SU-DHL-6 (cell line): ENCODE measurements around the gene MST1.

ENCODE experiments used
- H2AFZ ChIP-seq: fragments of 200-600 bp; sonication (generic); 2 replicates; pipeline ENCODE4 v1.6.1; 2014; ENCODE audit warnings: low read depth, mild to moderate bottlenecking, moderate library complexity, mixed read lengths, antibody characterized with exemption, low read length; ENCODE audit not compliant: severe bottlenecking
- H3F3A ChIP-seq: fragments of 200-600 bp; shearing (Covaris generic); 2 replicates; pipeline ENCODE4 v1.6.0; 2016; ENCODE audit warnings: antibody characterized with exemption, mild to moderate bottlenecking; ENCODE audit not compliant: insufficient read depth
- H3K27ac ChIP-seq: fragments of 200-600 bp; sonication (generic); 2 replicates; pipeline ENCODE4 v1.5.1; 2016; ENCODE audit warnings: low read depth, mild to moderate bottlenecking, low read length, moderate library complexity, mixed read lengths
- H3K27me3 ChIP-seq: fragments of 200-600 bp; sonication (generic), shearing (Covaris generic); 2 replicates; pipeline ENCODE4 v1.6.0; 2014; ENCODE audit warnings: mild to moderate bottlenecking, low read length
- H3K36me3 ChIP-seq: fragments of 200-600 bp; sonication (generic); 2 replicates; pipeline ENCODE4 v1.6.1; 2014; ENCODE audit warnings: mild to moderate bottlenecking, low read length, mixed read lengths
- H3K4me2 ChIP-seq: fragments of 300-600, 200-600 bp; shearing (Covaris generic), sonication (generic); 2 replicates; pipeline ENCODE4 v1.6.0; 2014; ENCODE audit warnings: low read length, low read depth, mild to moderate bottlenecking; ENCODE audit not compliant: poor library complexity, severe bottlenecking
- H3K4me3 ChIP-seq: fragments of 200-600 bp; sonication (generic); 2 replicates; pipeline ENCODE4 v1.5.1; 2014; ENCODE audit warnings: antibody characterized with exemption, low read length, mild to moderate bottlenecking, mixed read lengths; ENCODE audit not compliant: insufficient read depth, poor library complexity, severe bottlenecking
- H3K79me2 ChIP-seq: fragments of 200-600 bp; sonication (generic); 2 replicates; pipeline ENCODE4 v1.6.1; 2014; ENCODE audit warnings: mild to moderate bottlenecking, low read length, moderate library complexity; ENCODE audit not compliant: insufficient read depth
- H3K9ac ChIP-seq: fragments of 200-600 bp; sonication (generic); 2 replicates; pipeline ENCODE4 v1.7.0; 2014; ENCODE audit warnings: mild to moderate bottlenecking, low read length
- H3K9me2 ChIP-seq: fragments of 200-600 bp; sonication (generic); replicated peaks from 2 replicates; pipeline ENCODE4 v1.6.1; 2014; ENCODE audit warnings: low read length; ENCODE audit not compliant: insufficient read depth
- H3K9me3 ChIP-seq: fragments of 200-600 bp; sonication (generic); 2 replicates; pipeline ENCODE4 v1.6.1; 2014; ENCODE audit warnings: low read length, mixed read lengths; ENCODE audit not compliant: insufficient read depth
- H4K20me1 ChIP-seq: fragments of 200-600 bp; sonication (generic); 2 replicates; pipeline ENCODE4 v1.6.1; 2014; ENCODE audit warnings: low read depth, mild to moderate bottlenecking, antibody characterized with exemption, low read length, moderate library complexity, mixed read lengths
- CTCF ChIP-seq: fragments of 200-600 bp; sonication (generic); IDR thresholded peaks from one replicate; pipeline ENCODE4 v1.5.1; 2017; ENCODE audit warnings: antibody characterized with exemption, mild to moderate bottlenecking, low read length, moderate library complexity; ENCODE audit not compliant: insufficient read depth, poor library complexity, severe bottlenecking
- EZH2phosphoT487 ChIP-seq: fragments of 200-600 bp; sonication (generic), shearing (Covaris generic); conservative IDR thresholded peaks from 2 replicates; pipeline ENCODE4 v1.6.1; 2018; ENCODE audit warnings: mild to moderate bottlenecking, antibody characterized with exemption, low read length, moderate library complexity, mixed read lengths

Gene MST1

GRCh38 chr3:49646236-49646635 is 43.0 kb downstream of the MST1 start:
- Histone ChIP-seq H3K9me2 (no peaks in the 10 kb centered on the region), H2AFZ (no peak overlapping the region), H3F3A (no peaks in the 10 kb centered on the region), H3K36me3 (no peaks in the 10 kb centered on the region), H3K4me3 (no peak overlapping the region), H4K20me1 (no peaks in the 10 kb centered on the region), H3K27ac (no peak overlapping the region), H3K27me3 (no peaks in the 10 kb centered on the region), H3K9me3 (no peaks in the 10 kb centered on the region), H3K9ac (no peak overlapping the region), H3K79me2 (no peaks in the 10 kb centered on the region), H3K4me2 (no peak overlapping the region)
- TF ChIP-seq CTCF (no peak), EZH2phosphoT487 (no peak)

- H3K4me3 ChIP-seq, result no peak overlapping the region
- TF ChIP-seq CTCF, result no peak
- TF ChIP-seq EZH2phosphoT487, result no peak
- no peaks in the 10 kb centered on the region for H4K20me1 ChIP-seq
- no peaks in the 10 kb centered on the region for H3K9me2 ChIP-seq
- H3K27ac ChIP-seq, result no peak overlapping the region
- H3K79me2 ChIP-seq, result no peaks in the 10 kb centered on the region
- H3K27me3 ChIP-seq, result no peaks in the 10 kb centered on the region
- no peak overlapping the region for H3K4me2 ChIP-seq
- no peaks in the 10 kb centered on the region for H3K9me3 ChIP-seq
- H3K9ac ChIP-seq, result no peak overlapping the region
- no peak overlapping the region for H2AFZ ChIP-seq
- H3K36me3 ChIP-seq, result no peaks in the 10 kb centered on the region
- H3F3A ChIP-seq, result no peaks in the 10 kb centered on the region
Measured at GRCh38 chr3:49644684-49645083, 44.6 kb downstream of the MST1 start.

GRCh38 chr3:49642708-49643145 is 46.5 kb downstream of the MST1 start:
- no peak overlapping the region for H2AFZ ChIP-seq
- TF ChIP-seq CTCF (no peak), EZH2phosphoT487 (no peak)
- H3K79me2 ChIP-seq, result no peaks in the 10 kb centered on the region
- H3K9ac ChIP-seq, result no peak overlapping the region
- H3K4me2 ChIP-seq, result no peak overlapping the region
- H3F3A ChIP-seq, result no peaks in the 10 kb centered on the region
- H3K27me3 ChIP-seq, result no peaks in the 10 kb centered on the region
- no peaks in the 10 kb centered on the region for H3K9me2 ChIP-seq
- H4K20me1 ChIP-seq, result no peaks in the 10 kb centered on the region
- H3K4me3 ChIP-seq, result no peak overlapping the region
- no peak overlapping the region for H3K27ac ChIP-seq
- H3K36me3 ChIP-seq, result no peaks in the 10 kb centered on the region
- no peaks in the 10 kb centered on the region for H3K9me3 ChIP-seq
